A549 (cell line): ENCODE results near the gene C12orf43.

Source experiments
- CBX8 ChIP-seq: fragments of 200-600 bp; sonication (generic); IDR thresholded peaks from 2 replicates; pipeline ENCODE4 v1.6.1; 2016
- CEBPB ChIP-seq, 2 experiments: fragments of >200 bp in 1 of 2; sonication (Bioruptor Twin) in 1 of 2; formaldehyde crosslinking in 1 of 2; IDR thresholded peaks; 2 replicates each; pipeline ENCODE4 v1.6.1; 2012 to 2016
- FOSL2 ChIP-seq, 2 experiments: fragments of 450-650 bp in 1 of 2; fragments of >200 bp in 1 of 2; sonication (Bioruptor Twin) in 1 of 2; formaldehyde crosslinking; IDR thresholded peaks; 2 replicates each; pipeline versions ENCODE4 v1.5.0 to v1.6.1; 2016 to 2020; ENCODE audit warnings: mild to moderate bottlenecking in 1 of 2, moderate library complexity in 1 of 2
- KDM1A ChIP-seq: fragments of 200-600 bp; sonication (generic); IDR thresholded peaks from 2 replicates; pipeline ENCODE4 v1.6.1; 2016; ENCODE audit warnings: low read depth, mild to moderate bottlenecking
- MAFK ChIP-seq: fragments of 450-650 bp; IDR thresholded peaks from 2 replicates; pipeline ENCODE4 v1.6.1; 2014; ENCODE audit not compliant: partially characterized antibody
- MAX ChIP-seq: IDR thresholded peaks from 2 replicates; pipeline ENCODE4 v1.6.1; 2012
- MAZ ChIP-seq: fragments of 150-350 bp; IDR thresholded peaks from 2 replicates; pipeline ENCODE4 v1.6.1; 2014; ENCODE audit warnings: antibody characterized with exemption, low read depth, low read length, borderline replicate concordance
- POLR2A ChIP-seq: IDR thresholded peaks from 2 replicates; pipeline ENCODE4 v1.6.1; 2012; ENCODE audit warnings: mild to moderate bottlenecking, low read length
- POLR2AphosphoS2 ChIP-seq: conservative IDR thresholded peaks from 2 replicates; pipeline ENCODE4 v1.6.1; 2012; ENCODE audit warnings: low read length, improper control_type of control experiment, inconsistent platforms
- RFX5 ChIP-seq: fragments of 450-650 bp; IDR thresholded peaks from 2 replicates; pipeline ENCODE4 v1.7.1; 2014; ENCODE audit warnings: antibody characterized with exemption, mild to moderate bottlenecking, moderate library complexity
- RNF2 ChIP-seq: fragments of 200-600 bp; sonication (generic); IDR thresholded peaks from 2 replicates; pipeline ENCODE4 v1.6.1; 2016; ENCODE audit warnings: low read depth, mild to moderate bottlenecking, antibody characterized with exemption, moderate library complexity, borderline replicate concordance
- SMC3 ChIP-seq: fragments of >200 bp; sonication (Bioruptor Twin); formaldehyde crosslinking; IDR thresholded peaks from 3 replicates; pipeline ENCODE4 v1.6.1; 2018; ENCODE audit warnings: inconsistent platforms
- TF ChIP-seq, protein P1 (sequence below): fragments of >200 bp; sonication (Bioruptor Twin); formaldehyde crosslinking; IDR thresholded peaks from 3 replicates; pipeline ENCODE4 v1.5.1; 2016
- TF ChIP-seq, protein P2 (sequence below): fragments of 250-450 bp; sonication (Bioruptor Pico); IDR thresholded peaks from 2 replicates; pipeline ENCODE4 v1.5.0; 2021; ENCODE audit warnings: mild to moderate bottlenecking, moderate library complexity, borderline replicate concordance

DNA sequence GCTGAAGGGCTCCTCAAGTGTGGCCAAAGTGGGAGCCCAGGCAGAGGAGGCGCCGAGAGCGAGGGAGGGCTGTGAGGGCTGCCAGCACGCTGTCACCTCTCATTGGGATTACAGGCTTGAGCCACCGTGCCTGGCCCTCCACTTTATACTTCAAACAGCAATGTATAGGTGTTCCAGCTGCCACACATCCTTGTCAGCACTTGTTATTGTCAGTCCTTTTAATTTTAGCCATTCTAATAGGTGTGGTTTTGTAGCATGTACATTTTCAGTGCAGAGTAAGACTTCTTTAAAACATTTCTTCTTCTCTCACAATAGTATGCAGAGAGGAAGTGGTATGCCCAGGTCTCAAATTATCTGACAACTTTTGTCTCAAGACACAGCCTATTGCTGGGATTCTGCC lies 65.5 kb downstream of the C12orf43 start:
- TF ChIP-seq POLR2A (no peak), CEBPB (IDR thresholded peaks at IDR 0.05) (no peak), MAX (no peak), CBX8 (no peak), FOSL2 (IDR thresholded peaks at IDR 0.05) (no peak), FOSL2 (CRISPR knock-in tag; IDR thresholded peaks at IDR 0.05) (no peak), SMC3 (no peak), RNF2 (no peak), RFX5 (no peak), KDM1A (no peak), MAFK (no peak), MAZ (no peak), POLR2AphosphoS2 (no peak)
- TF ChIP-seq, protein P1, sequence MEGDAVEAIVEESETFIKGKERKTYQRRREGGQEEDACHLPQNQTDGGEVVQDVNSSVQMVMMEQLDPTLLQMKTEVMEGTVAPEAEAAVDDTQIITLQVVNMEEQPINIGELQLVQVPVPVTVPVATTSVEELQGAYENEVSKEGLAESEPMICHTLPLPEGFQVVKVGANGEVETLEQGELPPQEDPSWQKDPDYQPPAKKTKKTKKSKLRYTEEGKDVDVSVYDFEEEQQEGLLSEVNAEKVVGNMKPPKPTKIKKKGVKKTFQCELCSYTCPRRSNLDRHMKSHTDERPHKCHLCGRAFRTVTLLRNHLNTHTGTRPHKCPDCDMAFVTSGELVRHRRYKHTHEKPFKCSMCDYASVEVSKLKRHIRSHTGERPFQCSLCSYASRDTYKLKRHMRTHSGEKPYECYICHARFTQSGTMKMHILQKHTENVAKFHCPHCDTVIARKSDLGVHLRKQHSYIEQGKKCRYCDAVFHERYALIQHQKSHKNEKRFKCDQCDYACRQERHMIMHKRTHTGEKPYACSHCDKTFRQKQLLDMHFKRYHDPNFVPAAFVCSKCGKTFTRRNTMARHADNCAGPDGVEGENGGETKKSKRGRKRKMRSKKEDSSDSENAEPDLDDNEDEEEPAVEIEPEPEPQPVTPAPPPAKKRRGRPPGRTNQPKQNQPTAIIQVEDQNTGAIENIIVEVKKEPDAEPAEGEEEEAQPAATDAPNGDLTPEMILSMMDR: no peak
- TF ChIP-seq, protein P2, sequence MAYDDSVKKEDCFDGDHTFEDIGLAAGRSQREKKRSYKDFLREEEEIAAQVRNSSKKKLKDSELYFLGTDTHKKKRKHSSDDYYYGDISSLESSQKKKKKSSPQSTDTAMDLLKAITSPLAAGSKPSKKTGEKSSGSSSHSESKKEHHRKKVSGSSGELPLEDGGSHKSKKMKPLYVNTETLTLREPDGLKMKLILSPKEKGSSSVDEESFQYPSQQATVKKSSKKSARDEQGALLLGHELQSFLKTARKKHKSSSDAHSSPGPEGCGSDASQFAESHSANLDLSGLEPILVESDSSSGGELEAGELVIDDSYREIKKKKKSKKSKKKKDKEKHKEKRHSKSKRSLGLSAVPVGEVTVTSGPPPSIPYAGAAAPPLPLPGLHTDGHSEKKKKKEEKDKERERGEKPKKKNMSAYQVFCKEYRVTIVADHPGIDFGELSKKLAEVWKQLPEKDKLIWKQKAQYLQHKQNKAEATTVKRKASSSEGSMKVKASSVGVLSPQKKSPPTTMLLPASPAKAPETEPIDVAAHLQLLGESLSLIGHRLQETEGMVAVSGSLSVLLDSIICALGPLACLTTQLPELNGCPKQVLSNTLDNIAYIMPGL (CRISPR knock-in tag): no peak
